GM21737 (cell line): Measurements from ENCODE around the gene DYNLT5.
"Not testable (repeated sequence)": the region's sequence is repeated elsewhere in the genome, so short reads cannot be mapped to it uniquely, and the experiment has no call there.

Experiments used
- ATAC-seq: cut with Tn5 transposase; IDR thresholded peaks from one replicate; pipeline ENCODE4 v1.9.1; 2021; ENCODE audit warnings: mild to moderate bottlenecking, moderate library complexity; ENCODE audit not compliant: unreplicated experiment

DYNLT5 gene

DNA sequence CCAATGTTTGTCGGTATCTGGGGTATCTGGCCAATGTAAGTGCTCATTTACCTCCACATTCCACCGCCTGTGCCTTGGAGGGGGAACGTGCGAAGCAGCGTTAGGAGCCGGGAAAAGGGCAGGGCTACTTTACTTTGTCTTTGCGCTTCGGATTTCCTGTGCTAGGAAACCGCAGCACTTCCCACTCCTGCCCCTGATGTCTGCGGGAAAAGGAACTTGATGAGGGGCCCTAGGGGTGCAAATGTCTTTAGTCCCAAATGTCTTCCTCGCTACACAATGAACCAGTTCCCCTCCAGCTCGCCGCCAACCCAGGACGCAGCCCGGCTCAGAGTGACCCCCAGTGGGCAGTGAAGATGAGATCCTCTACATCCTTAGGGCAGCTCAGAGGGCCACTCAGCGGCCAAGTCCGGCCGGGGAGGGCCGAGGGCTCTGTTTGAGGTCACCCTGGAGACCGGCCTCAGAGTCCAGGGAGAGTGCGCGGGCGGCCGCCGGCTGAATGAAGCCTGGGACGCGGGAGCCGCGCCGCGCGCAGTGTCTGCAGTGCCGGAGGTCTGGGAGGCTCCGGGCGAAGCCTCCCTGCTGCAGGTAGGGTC, at the start of gene DYNLT5:
Gene DYNLT5 (plus strand): TSS at position 460 of the 593 bp plus-strand sequence. CDS start 2,200 bp downstream, outside the sequence.
- no peak for ATAC-seq

GRCh38 chr1:66704177-66704875, 47.9 kb upstream of the DYNLT5 start:
- no peak for ATAC-seq

GRCh38 chr1:66705110-66705509, 47.1 kb upstream of the DYNLT5 start:
- ATAC-seq = no peak

- no peak for ATAC-seq
These were observed 40.8 kb upstream of the DYNLT5 start for GRCh38 chr1:66711420-66711819.

DNA sequence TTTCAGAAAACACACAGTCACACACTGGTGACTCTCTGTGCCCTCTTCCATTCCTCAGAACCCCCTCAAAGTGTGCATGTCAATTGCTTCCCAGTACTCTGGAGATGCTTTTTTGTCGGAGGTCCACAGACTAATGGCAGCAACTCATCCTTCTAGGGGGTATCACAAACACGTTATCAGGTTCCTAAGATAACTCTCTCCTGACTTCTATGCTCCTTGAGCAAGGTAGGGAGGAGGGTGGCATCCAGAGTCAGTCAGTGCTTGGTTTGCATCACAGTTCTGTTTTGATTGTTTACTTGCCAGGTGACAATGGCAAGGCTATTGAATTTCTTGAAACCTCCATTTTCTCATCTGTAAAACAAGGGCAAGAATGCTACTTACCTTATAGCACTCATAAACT, 39.4 kb upstream of the DYNLT5 start:
- no peak for ATAC-seq

DNA sequence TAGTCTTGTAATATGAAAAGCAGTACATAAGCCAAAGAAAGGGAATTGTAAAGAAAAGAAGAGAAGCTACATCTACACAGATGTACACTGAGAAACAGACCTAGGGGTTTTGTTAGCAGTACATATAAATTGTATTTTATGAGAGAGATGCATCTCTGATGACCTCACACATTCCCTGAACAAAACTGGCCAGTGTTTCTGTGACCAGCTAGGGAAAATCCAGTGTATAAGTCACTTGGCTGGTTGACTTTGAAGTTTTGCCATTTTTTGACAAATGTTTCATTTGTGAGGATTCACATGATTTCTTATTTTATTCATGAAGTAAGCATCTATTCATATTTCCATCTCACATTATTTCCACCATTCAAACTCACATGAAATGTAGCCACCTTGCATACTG, 28.3 kb upstream of the DYNLT5 start:
- ATAC-seq = no peak

DNA sequence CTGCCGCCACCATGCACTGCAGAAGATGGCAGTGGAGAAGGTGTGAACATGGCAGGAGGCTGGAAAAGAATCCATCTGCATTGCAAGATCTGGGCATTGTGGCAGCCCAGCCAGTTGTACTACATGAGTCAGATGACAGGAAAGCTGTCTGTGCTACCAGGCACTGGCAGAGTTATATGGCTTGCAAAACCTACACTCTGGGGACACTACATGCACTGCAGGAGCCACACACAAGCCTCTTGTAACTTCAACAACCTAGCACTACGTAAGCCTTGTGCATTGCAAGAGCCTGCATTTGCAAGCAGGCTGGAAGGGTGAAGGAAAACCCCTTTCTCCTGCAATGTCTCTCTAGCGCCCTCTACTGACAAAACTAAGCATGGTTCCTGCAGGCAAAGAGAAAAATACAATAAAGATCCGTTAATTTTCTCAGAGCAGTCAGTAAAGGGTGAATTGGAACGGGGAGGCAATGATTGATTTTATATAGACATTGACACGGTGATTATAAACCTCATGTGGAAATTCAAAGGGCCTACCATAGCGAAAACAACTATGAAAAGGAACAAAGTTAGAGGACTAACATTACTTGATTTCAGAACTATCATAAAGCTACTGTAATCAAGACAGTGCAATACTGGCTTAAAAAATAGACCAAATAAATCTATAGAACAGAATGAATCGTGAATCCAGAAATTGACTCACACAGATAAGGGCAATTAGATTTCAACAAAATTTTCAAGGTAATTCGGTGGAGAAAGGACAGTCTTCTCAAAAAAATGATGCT, 26.2 kb upstream of the DYNLT5 start:
- peak; percentile 74 for ATAC-seq

- ATAC-seq = no peak
These were observed 24.2 kb upstream of the DYNLT5 start for GRCh38 chr1:66728021-66728420.

DNA sequence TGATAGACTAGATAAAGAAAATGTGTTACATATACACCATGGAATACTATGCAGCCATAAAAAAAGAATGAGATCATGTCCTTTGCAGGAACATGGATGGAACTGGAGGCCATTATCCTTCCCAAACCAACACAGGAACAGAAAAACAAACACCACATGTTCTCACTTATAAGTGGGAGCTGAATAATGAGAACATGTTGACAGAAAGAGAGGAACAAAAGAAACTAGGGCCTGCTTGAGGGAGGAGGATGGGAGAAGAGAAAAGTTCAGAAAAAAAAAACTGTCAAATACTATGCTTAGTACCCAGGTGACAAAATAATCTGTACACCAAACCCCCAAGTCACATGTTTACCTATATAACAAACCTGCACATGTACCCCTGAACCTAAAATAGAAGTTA, 23.5 kb upstream of the DYNLT5 start:
- ATAC-seq = not testable (repeated sequence)

DNA sequence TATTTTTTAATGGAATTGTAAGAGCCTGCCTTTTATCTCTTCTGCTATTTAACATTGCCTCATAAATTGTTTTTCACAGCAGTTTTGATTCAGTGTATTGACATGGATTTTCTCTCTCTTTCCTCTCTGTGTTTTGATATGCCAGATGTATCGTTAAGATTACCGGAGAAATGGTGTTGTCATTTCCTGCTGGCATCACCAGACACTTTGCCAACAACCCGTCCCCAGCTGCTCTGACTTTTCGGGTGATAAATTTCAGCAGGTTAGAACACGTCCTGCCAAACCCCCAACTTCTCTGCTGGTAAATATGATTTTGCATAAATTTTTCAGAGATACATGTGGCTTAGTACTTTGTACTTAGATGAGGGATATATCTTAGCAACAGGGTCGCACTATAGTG, 23.1 kb upstream of the DYNLT5 start:
- ATAC-seq = no peak

DNA sequence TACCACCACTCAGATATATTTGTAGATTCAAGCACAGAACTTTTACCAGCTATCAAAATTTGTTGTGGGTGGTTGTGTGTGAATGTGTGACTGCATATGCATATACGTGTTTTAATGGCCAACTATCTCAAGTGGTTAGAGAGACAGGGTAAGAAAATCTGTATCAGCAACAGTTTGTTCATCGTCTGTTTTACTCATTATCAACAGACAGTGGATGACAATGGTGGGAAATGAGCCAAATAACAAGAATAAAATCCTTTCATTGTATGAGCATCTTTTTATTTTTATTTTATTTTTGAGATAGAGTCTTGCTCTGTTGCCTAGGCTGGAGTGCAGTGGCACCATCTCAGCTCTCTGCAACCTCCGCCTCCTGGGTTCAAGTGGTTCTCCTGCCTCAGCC, 22.7 kb upstream of the DYNLT5 start:
- ATAC-seq = no peak

DNA sequence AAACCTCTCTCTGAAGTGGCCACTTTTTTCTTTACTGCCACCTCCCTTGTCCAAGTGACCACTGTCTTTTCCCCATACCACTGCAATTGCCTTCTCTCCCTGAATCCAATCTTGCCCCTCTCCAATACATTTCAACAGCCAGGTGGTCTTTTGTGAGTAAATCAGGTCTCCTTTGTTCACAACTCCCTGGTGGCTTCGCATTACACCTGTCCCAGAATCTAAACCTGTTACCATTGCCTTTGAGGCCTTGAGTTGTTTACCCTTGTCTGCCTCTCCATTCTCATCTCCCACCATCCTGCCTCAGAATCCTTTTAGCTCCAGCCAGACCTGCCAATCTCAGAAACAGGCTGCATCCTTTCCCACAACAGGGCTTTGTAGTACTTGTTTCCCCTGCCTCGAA, 21.8 kb upstream of the DYNLT5 start:
- ATAC-seq = no peak

GRCh38 chr1:66731170-66731865, 20.9 kb upstream of the DYNLT5 start:
- no peak for ATAC-seq

DNA sequence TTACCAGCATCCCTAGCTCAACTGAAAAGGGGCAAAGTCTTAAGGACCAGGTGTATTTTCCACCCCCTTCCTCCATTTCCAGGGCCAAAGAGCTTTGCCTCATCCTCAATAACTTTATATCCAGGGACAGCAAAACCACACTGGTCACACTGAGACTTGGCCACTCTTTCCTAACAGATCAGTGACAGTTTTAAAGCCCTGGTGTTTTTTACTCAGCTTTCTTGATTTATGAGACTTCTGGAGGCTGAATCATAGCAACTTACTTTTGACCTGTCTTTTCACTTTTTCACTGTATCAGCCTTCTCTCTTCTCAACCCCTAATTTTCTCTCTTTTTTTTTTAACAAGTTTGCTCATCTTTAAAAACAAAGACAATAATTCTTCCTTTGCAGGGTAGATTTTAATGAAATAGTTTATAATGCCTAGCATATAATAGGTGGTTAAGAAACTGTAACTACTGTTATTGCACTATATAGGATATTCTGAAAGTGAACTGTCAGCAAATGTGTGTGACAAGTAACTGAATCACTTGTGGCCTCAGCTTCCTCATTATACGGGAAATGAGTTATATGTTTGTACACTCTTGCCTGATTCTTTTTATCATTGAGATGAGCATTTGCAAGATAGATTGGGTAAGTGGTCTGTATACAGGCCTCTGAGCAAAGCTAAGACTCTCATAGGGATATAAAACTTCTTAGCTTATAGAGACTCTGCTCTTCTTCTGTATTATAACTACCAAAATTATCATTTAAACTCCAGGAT, 19.7 kb upstream of the DYNLT5 start:
- no peak for ATAC-seq

DNA sequence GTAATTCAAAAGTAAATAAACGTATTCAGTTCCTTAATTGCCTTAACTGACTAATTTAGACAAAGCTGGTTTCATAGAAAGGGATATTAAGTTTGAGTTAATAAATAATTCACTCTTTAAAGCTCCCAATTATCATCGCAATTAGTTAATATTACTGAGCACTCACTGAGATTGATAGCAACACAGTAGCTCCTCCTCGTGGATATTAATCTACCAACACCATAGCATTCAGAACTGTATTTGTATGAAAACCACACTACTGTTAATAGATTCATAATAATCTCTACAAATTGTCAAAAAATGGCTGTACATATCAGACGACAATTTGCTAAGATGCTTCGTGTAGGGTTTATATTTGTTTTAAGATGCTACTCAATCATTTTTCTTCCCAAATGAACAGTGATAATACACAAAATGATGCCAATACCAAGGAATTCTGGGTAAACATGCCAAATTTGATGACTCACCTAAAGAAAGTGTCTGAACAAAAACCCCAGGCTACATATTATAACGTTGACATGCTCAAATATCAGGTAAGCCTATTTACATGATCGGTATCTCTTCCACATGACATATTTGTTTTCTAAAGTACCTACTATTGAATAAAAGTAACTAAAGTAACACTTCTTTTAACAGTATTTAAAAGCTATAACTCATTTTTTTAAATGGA, 18.8 kb upstream of the DYNLT5 start:
- ATAC-seq = no peak

- not testable (repeated sequence) for ATAC-seq
These were observed 17.7 kb upstream of the DYNLT5 start for GRCh38 chr1:66734531-66734930.

GRCh38 chr1:66737836-66738235, 14.4 kb upstream of the DYNLT5 start:
- ATAC-seq = no peak

- ATAC-seq = no peak
These were observed 12.7 kb upstream of the DYNLT5 start for GRCh38 chr1:66739401-66740157.

GRCh38 chr1:66745451-66745850, 6.8 kb upstream of the DYNLT5 start:
- ATAC-seq = no peak
